Astrocyte of the cerebellum (primary cell): ENCODE results near the gene PRKCB.

Source experiments
- DNase-seq: peaks from one replicate; pipeline ENCODE4 v3.0.0-alpha.2; 2011; ENCODE audit warnings: low read depth
- H3K4me3 ChIP-seq: 2 replicates; pipeline ENCODE4 v1.5.1; 2011; ENCODE audit warnings: mild to moderate bottlenecking, low read depth, low read length, moderate library complexity
- in situ Hi-C: cut with HindIII; loops from 2 replicates; pipeline ENCODE4 v1.10.0; 2017; ENCODE audit warnings: low sequenced_read_pairs
- TF ChIP-seq, protein P1 (sequence below): IDR thresholded peaks from 2 replicates; pipeline ENCODE4 v1.5.1; 2012; ENCODE audit warnings: low read length, low read depth, moderate library complexity, mild to moderate bottlenecking; ENCODE audit errors: missing control alignments

The PRKCB gene

DNA sequence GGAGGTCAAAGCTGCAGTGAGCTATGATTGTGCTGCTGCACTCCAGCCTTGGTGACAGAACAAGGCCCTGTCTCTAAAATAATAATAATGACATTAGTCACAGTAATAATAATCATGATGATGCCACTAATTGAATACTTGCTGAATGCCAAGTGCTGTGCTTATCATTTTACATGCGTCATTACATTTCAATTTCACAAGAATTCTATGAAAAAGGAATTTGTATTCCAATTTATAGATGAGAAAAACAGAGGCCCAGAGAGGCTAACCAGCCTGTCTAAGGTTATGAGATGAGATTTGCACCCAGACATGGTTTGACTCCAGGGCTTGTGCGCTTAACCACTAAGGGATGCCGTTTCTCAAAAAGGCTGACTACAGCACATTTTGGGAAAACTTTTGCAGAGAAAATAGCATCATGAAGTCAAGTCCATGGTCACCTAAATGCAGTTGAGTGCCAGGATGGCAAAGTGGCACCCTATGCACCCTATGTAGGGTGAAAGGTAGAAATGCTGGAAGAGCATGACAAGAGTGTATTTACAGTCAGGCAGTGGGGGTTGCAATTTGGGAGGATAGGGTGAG, 276.0 kb downstream of the PRKCB start:
- in situ Hi-C loops = no loop called here
- TF ChIP-seq, protein P1, sequence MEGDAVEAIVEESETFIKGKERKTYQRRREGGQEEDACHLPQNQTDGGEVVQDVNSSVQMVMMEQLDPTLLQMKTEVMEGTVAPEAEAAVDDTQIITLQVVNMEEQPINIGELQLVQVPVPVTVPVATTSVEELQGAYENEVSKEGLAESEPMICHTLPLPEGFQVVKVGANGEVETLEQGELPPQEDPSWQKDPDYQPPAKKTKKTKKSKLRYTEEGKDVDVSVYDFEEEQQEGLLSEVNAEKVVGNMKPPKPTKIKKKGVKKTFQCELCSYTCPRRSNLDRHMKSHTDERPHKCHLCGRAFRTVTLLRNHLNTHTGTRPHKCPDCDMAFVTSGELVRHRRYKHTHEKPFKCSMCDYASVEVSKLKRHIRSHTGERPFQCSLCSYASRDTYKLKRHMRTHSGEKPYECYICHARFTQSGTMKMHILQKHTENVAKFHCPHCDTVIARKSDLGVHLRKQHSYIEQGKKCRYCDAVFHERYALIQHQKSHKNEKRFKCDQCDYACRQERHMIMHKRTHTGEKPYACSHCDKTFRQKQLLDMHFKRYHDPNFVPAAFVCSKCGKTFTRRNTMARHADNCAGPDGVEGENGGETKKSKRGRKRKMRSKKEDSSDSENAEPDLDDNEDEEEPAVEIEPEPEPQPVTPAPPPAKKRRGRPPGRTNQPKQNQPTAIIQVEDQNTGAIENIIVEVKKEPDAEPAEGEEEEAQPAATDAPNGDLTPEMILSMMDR = no peak
- H3K4me3 ChIP-seq = no peak overlapping the region
- no peak for DNase-seq

- in situ Hi-C loops = no loop called here
- DNase-seq = no peak
- TF ChIP-seq, protein P1 = no peak
- no peak overlapping the region for H3K4me3 ChIP-seq
These were observed 277.4 kb downstream of the PRKCB start for GRCh38 chr16:24113115-24113745.

- TF ChIP-seq, protein P1 = no peak
- no peak for DNase-seq
- no peak overlapping the region for H3K4me3 ChIP-seq
- in situ Hi-C loops = no loop called here
These were observed 279.1 kb downstream of the PRKCB start for GRCh38 chr16:24114876-24115275.

- in situ Hi-C loops = no loop called here
- no peak for DNase-seq
- no peak overlapping the region for H3K4me3 ChIP-seq
- TF ChIP-seq, protein P1 = no peak
These were observed 280.4 kb downstream of the PRKCB start for GRCh38 chr16:24116046-24116776.

DNA sequence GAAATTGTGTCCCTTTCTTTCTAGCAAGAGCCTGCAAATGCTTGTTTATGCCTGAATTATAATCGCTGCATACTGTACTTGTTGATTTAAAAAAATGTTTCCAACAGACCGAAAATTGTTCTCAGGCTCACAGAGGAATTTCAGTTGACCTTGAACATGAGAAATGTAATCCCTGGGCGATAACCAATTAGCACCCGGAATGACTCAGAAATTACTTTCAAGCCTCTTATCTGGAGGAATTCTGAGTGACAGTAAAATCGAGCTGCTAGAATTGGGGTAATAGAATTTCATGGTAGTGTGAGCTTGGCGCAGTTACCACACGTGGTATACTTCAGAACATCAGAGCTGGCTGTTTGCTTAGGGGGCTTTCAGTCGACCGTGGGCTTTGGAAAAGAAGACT, 281.2 kb downstream of the PRKCB start:
- no peak for DNase-seq
- TF ChIP-seq, protein P1 = no peak
- in situ Hi-C loops = no loop called here
- H3K4me3 ChIP-seq = no peak overlapping the region

- no peak for DNase-seq
- TF ChIP-seq, protein P1 = no peak
- in situ Hi-C loops = no loop called here
- H3K4me3 ChIP-seq = no peak overlapping the region
These were observed 281.9 kb downstream of the PRKCB start for GRCh38 chr16:24117680-24118079.
